Measurements from ENCODE around the gene RFTN1.
A peak's percentile ranks its signal among the peaks of the same experiment; 100 is the strongest.
"Not testable (repeated sequence)": the region's sequence is repeated elsewhere in the genome, so short reads cannot be mapped to it uniquely, and the experiment has no call there.

Gene RFTN1

GRCh38 chr3:16506884-16507577 lies 6.5 kb downstream of the RFTN1 start:
- DNase-seq (ENCODE audit: low spot score): no peak

GRCh38 chr3:16506451-16506850 lies 7.0 kb downstream of the RFTN1 start:
- DNase-seq (ENCODE audit: low spot score): no peak

- no peak for DNase-seq (ENCODE audit: low spot score)
Observed at GRCh38 chr3:16504692-16505091, 8.8 kb downstream of the RFTN1 start.

- DNase-seq (ENCODE audit: low spot score): no peak
Observed at GRCh38 chr3:16504242-16504641, 9.3 kb downstream of the RFTN1 start.

GRCh38 chr3:16503191-16503776 lies 10.2 kb downstream of the RFTN1 start:
- no peak for DNase-seq (ENCODE audit: low spot score)

GRCh38 chr3:16502347-16502908 lies 11.1 kb downstream of the RFTN1 start:
- no peak for DNase-seq (ENCODE audit: low spot score)

- no peak for DNase-seq (ENCODE audit: low spot score)
Observed at GRCh38 chr3:16501376-16501775, 12.1 kb downstream of the RFTN1 start.

GRCh38 chr3:16500911-16501310 lies 12.6 kb downstream of the RFTN1 start:
- no peak for DNase-seq (ENCODE audit: low spot score)

- DNase-seq (ENCODE audit: low spot score): no peak
Observed at GRCh38 chr3:16500093-16500492, 13.4 kb downstream of the RFTN1 start.

GRCh38 chr3:16499351-16499750 lies 14.1 kb downstream of the RFTN1 start:
- DNase-seq (ENCODE audit: low spot score): no peak

- DNase-seq (ENCODE audit: low spot score): peak; percentile 55
Observed at GRCh38 chr3:16498130-16498890, 15.2 kb downstream of the RFTN1 start.

- DNase-seq (ENCODE audit: low spot score): no peak
Observed at GRCh38 chr3:16496408-16497222, 16.9 kb downstream of the RFTN1 start.

GRCh38 chr3:16496008-16496407 lies 17.5 kb downstream of the RFTN1 start:
- no peak for DNase-seq (ENCODE audit: low spot score)

- no peak for DNase-seq (ENCODE audit: low spot score)
Observed at GRCh38 chr3:16494814-16495431, 18.6 kb downstream of the RFTN1 start.

- no peak for DNase-seq (ENCODE audit: low spot score)
Observed at GRCh38 chr3:16494094-16494493, 19.4 kb downstream of the RFTN1 start.

GRCh38 chr3:16490062-16490619 lies 23.4 kb downstream of the RFTN1 start:
- no peak for DNase-seq (ENCODE audit: low spot score)

GRCh38 chr3:16489326-16490061 lies 24.0 kb downstream of the RFTN1 start:
- DNase-seq (ENCODE audit: low spot score): not testable (repeated sequence)

GRCh38 chr3:16488637-16489036 lies 24.9 kb downstream of the RFTN1 start:
- no peak for DNase-seq (ENCODE audit: low spot score)

- DNase-seq (ENCODE audit: low spot score): no peak
Observed at GRCh38 chr3:16487511-16488175, 25.9 kb downstream of the RFTN1 start.

- DNase-seq (ENCODE audit: low spot score): no peak
Observed at GRCh38 chr3:16486951-16487480, 26.5 kb downstream of the RFTN1 start.

Data from iPS-NIHi11 (cell line).